Ishikawa (cell line): Measurements from ENCODE around the gene PRKCH.

Experiments
- EP300 ChIP-seq: IDR thresholded peaks from 2 replicates; pipeline ENCODE4 v1.6.1; 2012; ENCODE audit warnings: borderline replicate concordance
- RAD21 ChIP-seq: IDR thresholded peaks from 2 replicates; pipeline ENCODE4 v1.6.1; 2012; ENCODE audit warnings: low read depth
- TCF12 ChIP-seq: IDR thresholded peaks from 2 replicates; pipeline ENCODE4 v1.6.1; 2012; ENCODE audit warnings: low read depth
- ZBTB7A ChIP-seq: IDR thresholded peaks from 2 replicates; pipeline ENCODE4 v1.6.1; 2012; ENCODE audit warnings: low read depth
- TF ChIP-seq, protein P1 (sequence below): IDR thresholded peaks from 2 replicates; pipeline ENCODE4 v1.6.1; 2012; ENCODE audit warnings: low read depth, mild to moderate bottlenecking
- TF ChIP-seq, protein P2 (sequence below): IDR thresholded peaks from 2 replicates; pipeline ENCODE4 v1.6.1; 2012

DNA sequence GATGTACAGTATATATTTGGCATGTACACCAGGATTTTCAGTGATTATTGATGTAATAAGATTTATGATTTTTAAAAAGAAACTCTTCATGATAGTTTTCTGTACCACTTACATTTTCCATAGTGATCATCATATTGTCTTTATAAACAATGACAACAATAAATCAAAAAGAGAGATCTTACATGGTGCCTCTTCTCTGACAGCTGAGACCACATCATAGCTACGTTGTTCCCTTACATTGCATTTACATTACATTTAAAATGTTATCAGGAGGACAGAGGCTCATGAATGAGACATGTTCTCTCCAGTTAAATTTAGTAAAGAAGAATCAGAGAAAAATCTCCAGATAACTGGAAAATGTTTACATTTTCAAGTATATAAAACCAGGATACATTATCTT, 112.4 kb downstream of the PRKCH start:
- TF ChIP-seq RAD21: no peak
- no peak for TF ChIP-seq EP300
- TF ChIP-seq, protein P1, sequence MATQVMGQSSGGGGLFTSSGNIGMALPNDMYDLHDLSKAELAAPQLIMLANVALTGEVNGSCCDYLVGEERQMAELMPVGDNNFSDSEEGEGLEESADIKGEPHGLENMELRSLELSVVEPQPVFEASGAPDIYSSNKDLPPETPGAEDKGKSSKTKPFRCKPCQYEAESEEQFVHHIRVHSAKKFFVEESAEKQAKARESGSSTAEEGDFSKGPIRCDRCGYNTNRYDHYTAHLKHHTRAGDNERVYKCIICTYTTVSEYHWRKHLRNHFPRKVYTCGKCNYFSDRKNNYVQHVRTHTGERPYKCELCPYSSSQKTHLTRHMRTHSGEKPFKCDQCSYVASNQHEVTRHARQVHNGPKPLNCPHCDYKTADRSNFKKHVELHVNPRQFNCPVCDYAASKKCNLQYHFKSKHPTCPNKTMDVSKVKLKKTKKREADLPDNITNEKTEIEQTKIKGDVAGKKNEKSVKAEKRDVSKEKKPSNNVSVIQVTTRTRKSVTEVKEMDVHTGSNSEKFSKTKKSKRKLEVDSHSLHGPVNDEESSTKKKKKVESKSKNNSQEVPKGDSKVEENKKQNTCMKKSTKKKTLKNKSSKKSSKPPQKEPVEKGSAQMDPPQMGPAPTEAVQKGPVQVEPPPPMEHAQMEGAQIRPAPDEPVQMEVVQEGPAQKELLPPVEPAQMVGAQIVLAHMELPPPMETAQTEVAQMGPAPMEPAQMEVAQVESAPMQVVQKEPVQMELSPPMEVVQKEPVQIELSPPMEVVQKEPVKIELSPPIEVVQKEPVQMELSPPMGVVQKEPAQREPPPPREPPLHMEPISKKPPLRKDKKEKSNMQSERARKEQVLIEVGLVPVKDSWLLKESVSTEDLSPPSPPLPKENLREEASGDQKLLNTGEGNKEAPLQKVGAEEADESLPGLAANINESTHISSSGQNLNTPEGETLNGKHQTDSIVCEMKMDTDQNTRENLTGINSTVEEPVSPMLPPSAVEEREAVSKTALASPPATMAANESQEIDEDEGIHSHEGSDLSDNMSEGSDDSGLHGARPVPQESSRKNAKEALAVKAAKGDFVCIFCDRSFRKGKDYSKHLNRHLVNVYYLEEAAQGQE: no peak
- TF ChIP-seq, protein P2, sequence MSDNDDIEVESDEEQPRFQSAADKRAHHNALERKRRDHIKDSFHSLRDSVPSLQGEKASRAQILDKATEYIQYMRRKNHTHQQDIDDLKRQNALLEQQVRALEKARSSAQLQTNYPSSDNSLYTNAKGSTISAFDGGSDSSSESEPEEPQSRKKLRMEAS: no peak
- TF ChIP-seq ZBTB7A: no peak
- TF ChIP-seq TCF12: no peak
